DOHH2 (cell line): ENCODE results near the gene GALNT18.

Experiments
- H3F3A ChIP-seq: fragments of 200-600 bp; sonication (generic), shearing (Covaris generic); 2 replicates; pipeline ENCODE4 v1.6.0; 2016; ENCODE audit warnings: antibody characterized with exemption, mild to moderate bottlenecking; ENCODE audit not compliant: control insufficient read depth, insufficient read depth
- H3K27ac ChIP-seq: fragments of 200-600 bp; sonication (generic); 2 replicates; pipeline ENCODE4 v1.5.1; 2014; ENCODE audit warnings: low read depth, mild to moderate bottlenecking, low read length, moderate library complexity
- H3K27me3 ChIP-seq: fragments of 200-600 bp; sonication (generic); 2 replicates; pipeline ENCODE4 v1.6.1; 2014; ENCODE audit warnings: mild to moderate bottlenecking, low read length, mixed read lengths; ENCODE audit not compliant: control insufficient read depth
- H3K36me3 ChIP-seq: fragments of 200-600 bp; sonication (generic); 2 replicates; pipeline ENCODE4 v1.6.1; 2014; ENCODE audit warnings: mild to moderate bottlenecking, low read length, moderate library complexity, mixed read lengths; ENCODE audit not compliant: control insufficient read depth
- H3K4me1 ChIP-seq: fragments of 200-600 bp; sonication (generic); 2 replicates; pipeline ENCODE4 v1.6.1; 2014; ENCODE audit warnings: mild to moderate bottlenecking, low read length, mixed read lengths; ENCODE audit not compliant: control insufficient read depth
- H3K4me2 ChIP-seq: fragments of 200-600 bp; sonication (generic); 2 replicates; pipeline ENCODE4 v1.6.0; 2014; ENCODE audit warnings: mild to moderate bottlenecking, low read length, moderate library complexity
- H3K4me3 ChIP-seq: fragments of 200-600 bp; sonication (generic); 2 replicates; pipeline ENCODE4 v1.5.1; 2014; ENCODE audit warnings: mild to moderate bottlenecking, low read length, mixed read lengths
- H3K79me2 ChIP-seq: fragments of 200-600 bp; sonication (generic); 2 replicates; pipeline ENCODE4 v1.6.1; 2014; ENCODE audit warnings: mild to moderate bottlenecking, low read length, mixed read lengths; ENCODE audit not compliant: control insufficient read depth
- H3K9me2 ChIP-seq: fragments of 200-600 bp; sonication (generic); replicated peaks from 2 replicates; pipeline ENCODE4 v1.6.1; 2014; ENCODE audit warnings: mild to moderate bottlenecking, low read length, mixed read lengths; ENCODE audit not compliant: control insufficient read depth
- H3K9me3 ChIP-seq: fragments of 200-600 bp; sonication (generic); 2 replicates; pipeline ENCODE4 v1.6.1; 2014; ENCODE audit warnings: antibody characterized with exemption, low read length, mixed read lengths; ENCODE audit not compliant: control insufficient read depth, insufficient read depth
- H4K20me1 ChIP-seq: fragments of 200-600 bp; sonication (generic); 2 replicates; pipeline ENCODE4 v1.6.0; 2014; ENCODE audit warnings: low read depth, mild to moderate bottlenecking, antibody characterized with exemption, low read length, moderate library complexity; ENCODE audit not compliant: control insufficient read depth, insufficient read depth
- EZH2phosphoT487 ChIP-seq: fragments of 200-600 bp; sonication (generic); IDR thresholded peaks from 2 replicates; pipeline ENCODE4 v1.6.1; 2017; ENCODE audit warnings: borderline replicate concordance, mild to moderate bottlenecking, antibody characterized with exemption, low read length, moderate library complexity, mixed read lengths
- TF ChIP-seq, protein P1 (sequence below): fragments of 200-600 bp; sonication (generic); IDR thresholded peaks from one replicate; pipeline ENCODE4 v1.5.1; 2014; ENCODE audit warnings: antibody characterized with exemption, mild to moderate bottlenecking, low read depth, low read length; ENCODE audit not compliant: poor library complexity, severe bottlenecking

GALNT18 gene

DNA sequence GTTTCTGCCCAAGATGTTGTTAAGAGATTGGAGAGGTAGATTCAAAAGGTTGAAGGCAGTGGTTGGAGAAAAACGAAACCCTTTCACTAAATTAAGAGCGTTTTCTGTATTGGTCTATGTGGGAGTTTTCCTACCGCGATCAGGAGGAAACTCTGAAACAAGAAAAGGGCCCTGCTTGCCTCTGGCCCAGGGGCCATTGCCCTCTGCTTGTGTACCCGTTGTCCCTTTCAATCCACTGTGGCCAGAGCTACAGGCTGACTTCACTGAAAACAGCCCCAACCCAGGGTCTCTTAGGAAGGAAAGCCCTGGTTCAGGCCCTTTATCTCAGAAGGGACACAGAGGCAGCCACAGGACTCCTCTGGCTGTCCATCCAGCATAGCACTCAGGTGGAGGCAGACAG is 367.8 kb downstream of the GALNT18 start:
- Histone ChIP-seq H3K79me2 (no peaks in the 10 kb centered on the region), H3K27ac (no peak overlapping the region), H3K9me2 (no peaks in the 10 kb centered on the region), H3K4me3 (no peak overlapping the region), H3K27me3 (no peaks in the 10 kb centered on the region), H3K36me3 (no peaks in the 10 kb centered on the region), H4K20me1 (no peaks in the 10 kb centered on the region), H3K4me1 (peaks cover 59% of the 10 kb centered on the region), H3F3A (no peaks in the 10 kb centered on the region), H3K9me3 (no peaks in the 10 kb centered on the region), H3K4me2 (no peak overlapping the region)
- no peak for TF ChIP-seq EZH2phosphoT487
- TF ChIP-seq, protein P1, sequence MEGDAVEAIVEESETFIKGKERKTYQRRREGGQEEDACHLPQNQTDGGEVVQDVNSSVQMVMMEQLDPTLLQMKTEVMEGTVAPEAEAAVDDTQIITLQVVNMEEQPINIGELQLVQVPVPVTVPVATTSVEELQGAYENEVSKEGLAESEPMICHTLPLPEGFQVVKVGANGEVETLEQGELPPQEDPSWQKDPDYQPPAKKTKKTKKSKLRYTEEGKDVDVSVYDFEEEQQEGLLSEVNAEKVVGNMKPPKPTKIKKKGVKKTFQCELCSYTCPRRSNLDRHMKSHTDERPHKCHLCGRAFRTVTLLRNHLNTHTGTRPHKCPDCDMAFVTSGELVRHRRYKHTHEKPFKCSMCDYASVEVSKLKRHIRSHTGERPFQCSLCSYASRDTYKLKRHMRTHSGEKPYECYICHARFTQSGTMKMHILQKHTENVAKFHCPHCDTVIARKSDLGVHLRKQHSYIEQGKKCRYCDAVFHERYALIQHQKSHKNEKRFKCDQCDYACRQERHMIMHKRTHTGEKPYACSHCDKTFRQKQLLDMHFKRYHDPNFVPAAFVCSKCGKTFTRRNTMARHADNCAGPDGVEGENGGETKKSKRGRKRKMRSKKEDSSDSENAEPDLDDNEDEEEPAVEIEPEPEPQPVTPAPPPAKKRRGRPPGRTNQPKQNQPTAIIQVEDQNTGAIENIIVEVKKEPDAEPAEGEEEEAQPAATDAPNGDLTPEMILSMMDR: no peak

DNA sequence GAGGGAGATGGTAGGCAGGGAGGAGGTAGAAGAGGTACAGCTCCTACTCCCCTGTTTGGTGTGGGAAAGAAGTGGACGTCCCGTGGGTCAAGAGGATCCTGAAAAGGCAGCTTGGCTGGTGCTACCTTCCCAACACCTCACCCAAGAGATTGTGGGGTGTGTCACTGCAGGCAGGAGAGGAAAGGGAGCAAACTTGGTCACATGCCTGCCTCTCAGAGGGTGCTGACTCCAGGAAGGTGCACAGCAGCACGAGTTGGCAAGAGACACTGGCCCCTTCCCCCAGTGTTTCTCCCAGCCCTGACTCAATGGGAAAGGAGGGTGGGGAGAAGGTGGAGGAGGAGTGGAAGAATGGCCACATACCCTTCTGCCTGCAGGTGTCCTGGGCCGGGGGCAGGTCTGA is 368.3 kb downstream of the GALNT18 start:
- no peak overlapping the region for H3K27ac ChIP-seq
- no peaks in the 10 kb centered on the region for H3K9me2 ChIP-seq
- no peak overlapping the region for H3K4me3 ChIP-seq
- no peaks in the 10 kb centered on the region for H3K27me3 ChIP-seq
- no peaks in the 10 kb centered on the region for H3K79me2 ChIP-seq
- peaks cover 54% of the 10 kb centered on the region for H3K4me1 ChIP-seq
- no peaks in the 10 kb centered on the region for H3K36me3 ChIP-seq
- TF ChIP-seq, protein P1: no peak
- no peak for TF ChIP-seq EZH2phosphoT487
- H3F3A ChIP-seq: no peaks in the 10 kb centered on the region
- no peaks in the 10 kb centered on the region for H4K20me1 ChIP-seq
- no peaks in the 10 kb centered on the region for H3K9me3 ChIP-seq
- H3K4me2 ChIP-seq: no peak overlapping the region

- Histone ChIP-seq H3K27ac (no peak overlapping the region), H3K79me2 (no peaks in the 10 kb centered on the region), H4K20me1 (no peaks in the 10 kb centered on the region), H3K27me3 (no peaks in the 10 kb centered on the region), H3K36me3 (no peaks in the 10 kb centered on the region), H3K9me2 (no peaks in the 10 kb centered on the region), H3K4me1 (peaks cover 51% of the 10 kb centered on the region), H3K9me3 (no peaks in the 10 kb centered on the region), H3F3A (no peaks in the 10 kb centered on the region), H3K4me3 (no peak overlapping the region), H3K4me2 (no peak overlapping the region)
- no peak for TF ChIP-seq EZH2phosphoT487
- TF ChIP-seq, protein P1: no peak
Observed at GRCh38 chr11:11252403-11252802, 369.4 kb downstream of the GALNT18 start.

DNA sequence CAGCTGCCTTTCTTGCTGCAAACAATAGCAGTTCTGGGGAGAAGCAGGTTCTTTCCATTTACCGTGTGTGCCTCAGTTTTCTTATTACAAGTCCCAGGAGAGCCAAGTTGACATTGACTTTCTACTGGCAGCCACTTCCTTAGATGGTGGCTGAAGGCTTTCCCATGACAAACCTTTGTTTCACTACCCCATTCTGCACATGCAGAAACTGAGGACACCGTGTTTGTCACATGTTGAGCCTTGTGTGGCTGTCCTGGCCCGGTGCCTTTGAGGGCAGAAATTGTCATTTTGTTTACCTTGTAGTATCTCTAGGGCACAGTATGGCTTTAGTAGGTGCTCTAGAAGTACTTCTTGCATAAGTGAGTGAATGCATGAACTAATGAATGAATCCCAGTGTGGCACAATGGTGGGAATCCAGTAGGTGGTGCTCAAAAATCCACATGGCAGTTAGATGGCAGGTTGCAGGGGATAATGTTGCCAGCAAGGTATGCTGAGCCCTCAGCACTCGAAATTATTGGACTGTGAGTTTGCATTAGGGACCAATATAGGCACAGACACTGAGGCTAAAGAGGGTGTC is 370.3 kb downstream of the GALNT18 start:
- no peak overlapping the region for H3K4me2 ChIP-seq
- TF ChIP-seq, protein P1: no peak
- no peak for TF ChIP-seq EZH2phosphoT487

More for the DNA sequence above, 370.3 kb downstream of the GALNT18 start:
- H3K27ac ChIP-seq: no peak overlapping the region
- no peaks in the 10 kb centered on the region for H3F3A ChIP-seq
- H4K20me1 ChIP-seq: no peaks in the 10 kb centered on the region
- H3K79me2 ChIP-seq: no peaks in the 10 kb centered on the region
- H3K9me3 ChIP-seq: no peaks in the 10 kb centered on the region
- H3K9me2 ChIP-seq: no peaks in the 10 kb centered on the region
- no peaks in the 10 kb centered on the region for H3K36me3 ChIP-seq
- H3K4me3 ChIP-seq: no peak overlapping the region
- H3K4me1 ChIP-seq: peaks cover 41% of the 10 kb centered on the region
- H3K27me3 ChIP-seq: no peaks in the 10 kb centered on the region
